ENCODE results near the gene TXNDC5. TPM values are rescaled to one million over a fixed set of nuclear protein-coding genes. Genes with fewer than 3 reads are reported as not detected.

TXNDC5 gene
- total and polyA plus RNA-seq, 2 experiments from 2014 or later = 237 to 498 TPM

- Histone ChIP-seq H3K9me3 (ENCODE audit: low read depth) (no peaks in the 10 kb centered on the region), H3K27ac (peak overlapping the region; percentile 63), H3K4me3 (no peak overlapping the region), H3F3A (ENCODE audit: insufficient read depth) (0 out of 2 replicates have a peak, but pooled peaks cover 10% of the 10 kb centered on the region), H2AFZ (peak overlapping the region; percentile 22; the same call in 1 of the 2 replicates), H3K9ac (peak overlapping the region; percentile 55), H3K79me2 (ENCODE audit: insufficient read depth) (no peaks in the 10 kb centered on the region), H3K4me1 (ENCODE audit: insufficient read depth) (peaks cover 12% of the 10 kb centered on the region), H3K27me3 (replicated peaks; ENCODE audit: insufficient read depth) (no peaks in the 10 kb centered on the region), H3K9me2 (ENCODE audit: insufficient read depth) (no peaks in the 10 kb centered on the region), H4K20me1 (ENCODE audit: insufficient read depth) (no peaks in the 10 kb centered on the region), H3K36me3 (ENCODE audit: low read depth) (no peaks in the 10 kb centered on the region), H3K4me2 (ENCODE audit: unreplicated experiment) (peak overlapping the region; percentile 29)
- in situ Hi-C loops (cut with MboI) = no loop called here
- TF ChIP-seq EZH2 (IDR thresholded peaks at IDR 0.05; ENCODE audit: insufficient read depth, poor library complexity, severe bottlenecking) (no peak), EZH2phosphoT487 (IDR thresholded peaks at IDR 0.05; ENCODE audit: insufficient read depth, low read depth) (no peak)
- DNase-seq = peak; percentile 99
- WGBS, 2 experiments (ENCODE audit: low coverage in 1 of 2, low lambda C conversion rate in 2 of 2, missing lambda C conversion rate in 2 of 2) = 40 to 41% methylated on average over 11 of the region's 11 CpGs
Measured at GRCh38 chr6:7914991-7915789, 4.6 kb upstream of the TXNDC5 start.

- H4K20me1 ChIP-seq (ENCODE audit: insufficient read depth) = no peaks in the 10 kb centered on the region
- H3K4me2 ChIP-seq (ENCODE audit: unreplicated experiment) = no peak overlapping the region
- H3K4me1 ChIP-seq (ENCODE audit: insufficient read depth) = peaks cover 6% of the 10 kb centered on the region
- DNase-seq = no peak
- H3K9ac ChIP-seq = no peak overlapping the region
- no peak overlapping the region for H3K27ac ChIP-seq
- no peaks in the 10 kb centered on the region for H3K27me3 ChIP-seq (replicated peaks; ENCODE audit: insufficient read depth)
- in situ Hi-C loops (cut with MboI) = no loop called here
- peaks cover 5% of the 10 kb centered on the region for H3K79me2 ChIP-seq (ENCODE audit: insufficient read depth)
- no peak overlapping the region for H3K4me3 ChIP-seq
- no peak overlapping the region for H2AFZ ChIP-seq
- peaks cover 11% of the 10 kb centered on the region for H3F3A ChIP-seq (ENCODE audit: insufficient read depth)
- no peaks in the 10 kb centered on the region for H3K9me3 ChIP-seq (ENCODE audit: low read depth)
- no peaks in the 10 kb centered on the region for H3K36me3 ChIP-seq (ENCODE audit: low read depth)
- no peaks in the 10 kb centered on the region for H3K9me2 ChIP-seq (ENCODE audit: insufficient read depth)
- 88 to 93% methylated on average over 5 of the region's 5 CpGs for WGBS, 2 experiments (ENCODE audit: low coverage in 1 of 2, low lambda C conversion rate in 2 of 2, missing lambda C conversion rate in 2 of 2)
- no peak for TF ChIP-seq EZH2 (IDR thresholded peaks at IDR 0.05; ENCODE audit: insufficient read depth, poor library complexity, severe bottlenecking)
- TF ChIP-seq EZH2phosphoT487 (IDR thresholded peaks at IDR 0.05; ENCODE audit: insufficient read depth, low read depth) = no peak
Measured at GRCh38 chr6:7914311-7914710, 3.7 kb upstream of the TXNDC5 start.

DNA sequence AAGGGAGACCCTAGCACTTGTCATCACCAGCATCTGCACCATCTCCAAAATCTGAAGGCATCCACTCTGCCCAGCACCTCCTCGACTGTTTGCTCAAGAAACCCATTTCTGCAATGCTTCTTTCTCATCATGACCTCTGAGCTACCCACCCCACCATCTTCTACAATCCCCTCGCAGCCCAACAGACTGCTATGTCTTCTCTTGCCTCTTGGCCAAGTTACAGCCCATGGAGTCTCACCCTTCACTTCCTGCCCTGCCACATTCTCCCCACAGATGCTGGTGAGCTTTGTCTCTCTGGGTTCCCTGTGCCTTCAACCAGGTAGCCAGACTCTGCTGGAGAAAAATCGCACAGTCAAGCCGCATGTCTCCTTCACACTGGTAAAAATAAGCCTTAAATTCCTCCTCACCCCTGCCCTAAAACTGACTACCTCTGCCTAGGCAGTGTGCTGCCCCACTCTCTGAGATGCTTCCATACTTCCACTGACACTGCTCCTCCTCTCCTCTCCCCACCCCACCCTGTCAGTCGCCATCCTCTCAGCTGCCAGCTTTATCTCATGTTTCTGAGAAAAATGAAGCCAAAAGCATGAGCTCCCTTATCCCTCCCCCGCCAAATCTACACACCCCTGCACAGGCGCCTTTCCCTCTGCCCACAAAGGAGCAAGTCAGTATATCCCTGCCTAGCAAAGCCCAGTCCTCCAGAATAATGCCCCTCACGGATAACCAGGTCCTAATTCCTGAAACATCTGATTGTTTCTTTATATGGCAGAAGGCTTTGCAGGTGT, 2.3 kb upstream of the TXNDC5 start:
- Histone ChIP-seq H3F3A (ENCODE audit: insufficient read depth) (peaks cover 22% of the 10 kb centered on the region), H4K20me1 (ENCODE audit: insufficient read depth) (no peaks in the 10 kb centered on the region), H2AFZ (no peak overlapping the region), H3K4me1 (ENCODE audit: insufficient read depth) (peaks cover 17% of the 10 kb centered on the region), H3K9me3 (ENCODE audit: low read depth) (no peaks in the 10 kb centered on the region), H3K4me2 (ENCODE audit: unreplicated experiment) (no peak overlapping the region), H3K79me2 (ENCODE audit: insufficient read depth) (peaks cover 19% of the 10 kb centered on the region), H3K36me3 (ENCODE audit: low read depth) (no peaks in the 10 kb centered on the region), H3K9ac (no peak overlapping the region), H3K9me2 (ENCODE audit: insufficient read depth) (no peaks in the 10 kb centered on the region), H3K27ac (no peak overlapping the region), H3K4me3 (no peak overlapping the region), H3K27me3 (replicated peaks; ENCODE audit: insufficient read depth) (no peaks in the 10 kb centered on the region)
- in situ Hi-C loops (cut with MboI) = no loop called here
- WGBS, 2 experiments (ENCODE audit: low coverage in 1 of 2, low lambda C conversion rate in 2 of 2, missing lambda C conversion rate in 2 of 2) = 49 to 55% methylated on average over 8 of the region's 8 CpGs
- TF ChIP-seq EZH2phosphoT487 (IDR thresholded peaks at IDR 0.05; ENCODE audit: insufficient read depth, low read depth) = no peak
- DNase-seq = no peak

- TF ChIP-seq EZH2phosphoT487 (IDR thresholded peaks at IDR 0.05; ENCODE audit: insufficient read depth, low read depth) = no peak
- no peak for TF ChIP-seq EZH2 (IDR thresholded peaks at IDR 0.05; ENCODE audit: insufficient read depth, poor library complexity, severe bottlenecking)
- in situ Hi-C loops (cut with MboI) = no loop called here
Measured at GRCh38 chr6:7912024-7912423, 1.4 kb upstream of the TXNDC5 start.

More at GRCh38 chr6:7912024-7912423, 1.4 kb upstream of the TXNDC5 start:
- Histone ChIP-seq H3K4me1 (ENCODE audit: insufficient read depth) (peaks cover 17% of the 10 kb centered on the region), H3K9me3 (ENCODE audit: low read depth) (no peaks in the 10 kb centered on the region), H3F3A (ENCODE audit: insufficient read depth) (peaks cover 22% of the 10 kb centered on the region), H3K27ac (no peak overlapping the region), H3K27me3 (replicated peaks; ENCODE audit: insufficient read depth) (no peaks in the 10 kb centered on the region), H3K9me2 (ENCODE audit: insufficient read depth) (no peaks in the 10 kb centered on the region), H3K4me3 (no peak overlapping the region), H2AFZ (no peak overlapping the region), H3K79me2 (ENCODE audit: insufficient read depth) (peaks cover 28% of the 10 kb centered on the region), H3K9ac (no peak overlapping the region), H3K4me2 (ENCODE audit: unreplicated experiment) (no peak overlapping the region), H4K20me1 (ENCODE audit: insufficient read depth) (no peaks in the 10 kb centered on the region), H3K36me3 (ENCODE audit: low read depth) (no peaks in the 10 kb centered on the region)
- 67 to 73% methylated on average over 6 of the region's 6 CpGs for WGBS, 2 experiments (ENCODE audit: low coverage in 1 of 2, low lambda C conversion rate in 2 of 2, missing lambda C conversion rate in 2 of 2)
- no peak for DNase-seq

Measured in GM23248 (cell line).